Neural progenitor cell (in vitro differentiated cells): ENCODE measurements around the gene IL17A. TPM values are rescaled to one million over a fixed set of nuclear protein-coding genes. Genes with fewer than 3 reads are reported as not detected.

ENCODE experiments used
- DNase-seq: peaks from one replicate; pipeline ENCODE4 v3.0.0-alpha.2; 2016; ENCODE audit warnings: low spot score
- H2AFZ ChIP-seq: fragments of 200-600 bp; sonication (generic); replicated peaks from 2 replicates; pipeline ENCODE4 v1.6.1; 2016; ENCODE audit warnings: antibody characterized with exemption
- H3F3A ChIP-seq: fragments of 200-600 bp; sonication (generic); 2 replicates; pipeline ENCODE4 v1.6.1; 2016; ENCODE audit warnings: antibody characterized with exemption, low read depth
- H3K27ac ChIP-seq: fragments of 200-600 bp; sonication (generic); 2 replicates; pipeline ENCODE4 v1.5.1; 2016; ENCODE audit warnings: mild to moderate bottlenecking
- H3K27me3 ChIP-seq: fragments of 200-600 bp; sonication (generic); 2 replicates; pipeline ENCODE4 v1.6.1; 2016; ENCODE audit warnings: mild to moderate bottlenecking, moderate library complexity
- H3K36me3 ChIP-seq: fragments of 200-600 bp; sonication (generic); 2 replicates; pipeline ENCODE4 v1.5.1; 2016
- H3K4me1 ChIP-seq: fragments of 200-600 bp; sonication (generic); 2 replicates; pipeline ENCODE4 v1.6.1; 2016; ENCODE audit warnings: mixed run types
- H3K4me2 ChIP-seq: fragments of 200-600 bp; sonication (generic); 2 replicates; pipeline ENCODE4 v1.6.1; 2016
- H3K4me3 ChIP-seq: fragments of 200-600 bp; sonication (generic); 2 replicates; pipeline ENCODE4 v1.5.1; 2016
- H3K79me2 ChIP-seq: fragments of 200-600 bp; sonication (generic); 2 replicates; pipeline ENCODE4 v1.6.1; 2016; ENCODE audit warnings: low read depth
- H3K9ac ChIP-seq: fragments of 200-600 bp; sonication (generic); 2 replicates; pipeline ENCODE4 v1.6.1; 2016
- H3K9me3 ChIP-seq: fragments of 200-600 bp; sonication (generic); 2 replicates; pipeline ENCODE4 v1.5.1; 2016; ENCODE audit warnings: low read depth
- H4K20me1 ChIP-seq: fragments of 200-600 bp; sonication (generic); 2 replicates; pipeline ENCODE4 v1.6.1; 2016; ENCODE audit warnings: low read depth
- H3K27ac Mint-ChIP-seq: 3 replicates; pipeline ENCODE4 v1.8.0; 2021; ENCODE audit warnings: mixed read lengths
- H3K27me3 Mint-ChIP-seq: 2 replicates; pipeline ENCODE4 v1.8.0; 2022; ENCODE audit warnings: low read depth, mild to moderate bottlenecking, inconsistent platforms, moderate library complexity, mixed read lengths; ENCODE audit not compliant: insufficient read depth
- H3K36me3 Mint-ChIP-seq: 3 replicates; pipeline ENCODE4 v1.8.0; 2021; ENCODE audit warnings: mixed read lengths
- H3K4me1 Mint-ChIP-seq: 3 replicates; pipeline ENCODE4 v1.8.0; 2021; ENCODE audit warnings: mixed read lengths
- H3K4me3 Mint-ChIP-seq: 3 replicates; pipeline ENCODE4 v1.8.0; 2021; ENCODE audit warnings: mild to moderate bottlenecking, moderate library complexity, mixed read lengths
- H3K9me3 Mint-ChIP-seq: 3 replicates; pipeline ENCODE4 v1.8.0; 2020; ENCODE audit warnings: mixed read lengths
- CTCF ChIP-seq: fragments of 200-600 bp; sonication (generic); IDR thresholded peaks from 2 replicates; pipeline ENCODE4 v1.5.1; 2017; ENCODE audit warnings: antibody characterized with exemption, mild to moderate bottlenecking
- EZH2 ChIP-seq: fragments of 200-600 bp; sonication (generic); IDR thresholded peaks from 2 replicates; pipeline ENCODE4 v1.6.1; 2017; ENCODE audit warnings: antibody characterized with exemption, mild to moderate bottlenecking, moderate library complexity
- EZH2phosphoT487 ChIP-seq: fragments of 200-600 bp; sonication (generic); IDR thresholded peaks from 2 replicates; pipeline ENCODE4 v1.6.1; 2017; ENCODE audit warnings: antibody characterized with exemption
- total RNA-seq: library from RNA; depleted of rRNA; stranded (reverse); fragments of >200 nt; gene quantifications from 2 replicates; pipeline ENCODE4 v1.2.3, GENCODE V29; 2015; ENCODE audit warnings: low replicate concordance

IL17A gene
- total RNA-seq, 1 donor from 2014 or later = not detected

GRCh38 chr6:52230685-52231084 lies 44.5 kb downstream of the IL17A start:
- H3K36me3 ChIP-seq = no peaks in the 10 kb centered on the region
- H3K4me2 ChIP-seq = no peak overlapping the region
- no peak for TF ChIP-seq EZH2phosphoT487
- no peak for TF ChIP-seq EZH2
- TF ChIP-seq CTCF = no peak
- no peak overlapping the region for H3K4me3 ChIP-seq
- H4K20me1 ChIP-seq = no peaks in the 10 kb centered on the region
- peaks cover 4% of the 10 kb centered on the region for H3K4me1 Mint-ChIP-seq
- H2AFZ ChIP-seq = no peak overlapping the region
- H3K9me3 Mint-ChIP-seq = no peaks in the 10 kb centered on the region
- H3K27ac Mint-ChIP-seq = no peak overlapping the region
- H3K36me3 Mint-ChIP-seq = no peaks in the 10 kb centered on the region
- H3K27ac ChIP-seq = no peak overlapping the region
- peaks cover 7% of the 10 kb centered on the region for H3K27me3 Mint-ChIP-seq
- H3K9ac ChIP-seq = no peak overlapping the region
- no peaks in the 10 kb centered on the region for H3K9me3 ChIP-seq
- no peaks in the 10 kb centered on the region for H3K79me2 ChIP-seq
- no peaks in the 10 kb centered on the region for H3F3A ChIP-seq
- no peaks in the 10 kb centered on the region for H3K27me3 ChIP-seq
- no peak overlapping the region for H3K4me3 Mint-ChIP-seq
- H3K4me1 ChIP-seq = no peaks in the 10 kb centered on the region
- no peak for DNase-seq

- no peak overlapping the region for H3K4me2 ChIP-seq
- H3F3A ChIP-seq = no peaks in the 10 kb centered on the region
- peaks cover 5% of the 10 kb centered on the region for H3K27me3 Mint-ChIP-seq
- no peaks in the 10 kb centered on the region for H3K79me2 ChIP-seq
- no peaks in the 10 kb centered on the region for H3K4me1 ChIP-seq
- DNase-seq = no peak
- H3K27me3 ChIP-seq = no peaks in the 10 kb centered on the region
- peaks cover 4% of the 10 kb centered on the region for H3K4me1 Mint-ChIP-seq
- no peak overlapping the region for H3K4me3 ChIP-seq
- H3K9ac ChIP-seq = no peak overlapping the region
- no peaks in the 10 kb centered on the region for H4K20me1 ChIP-seq
- no peaks in the 10 kb centered on the region for H3K9me3 Mint-ChIP-seq
- no peak overlapping the region for H3K27ac Mint-ChIP-seq
- no peak overlapping the region for H3K27ac ChIP-seq
- H3K4me3 Mint-ChIP-seq = no peak overlapping the region
- H3K9me3 ChIP-seq = no peaks in the 10 kb centered on the region
- TF ChIP-seq CTCF (no peak), EZH2 (no peak), EZH2phosphoT487 (no peak)
- no peaks in the 10 kb centered on the region for H3K36me3 ChIP-seq
- H2AFZ ChIP-seq = peak overlapping the region; percentile 22
- H3K36me3 Mint-ChIP-seq = no peaks in the 10 kb centered on the region
These were observed 45.4 kb downstream of the IL17A start for GRCh38 chr6:52231406-52232127.

GRCh38 chr6:52233005-52233404 lies 46.8 kb downstream of the IL17A start:
- no peaks in the 10 kb centered on the region for H3K4me1 ChIP-seq

More at GRCh38 chr6:52233005-52233404, 46.8 kb downstream of the IL17A start:
- H4K20me1 ChIP-seq = no peaks in the 10 kb centered on the region
- no peaks in the 10 kb centered on the region for H3K79me2 ChIP-seq
- no peak overlapping the region for H3K4me2 ChIP-seq
- H3F3A ChIP-seq = no peaks in the 10 kb centered on the region
- H2AFZ ChIP-seq = no peak overlapping the region
- H3K36me3 ChIP-seq = no peaks in the 10 kb centered on the region
- Mint-ChIP-seq H3K27ac (no peak overlapping the region), H3K27me3 (peaks cover 7% of the 10 kb centered on the region), H3K4me3 (no peak overlapping the region), H3K4me1 (peaks cover 4% of the 10 kb centered on the region), H3K9me3 (no peaks in the 10 kb centered on the region), H3K36me3 (no peaks in the 10 kb centered on the region)
- no peak overlapping the region for H3K9ac ChIP-seq
- no peak overlapping the region for H3K27ac ChIP-seq
- TF ChIP-seq EZH2phosphoT487 (no peak), CTCF (no peak), EZH2 (no peak)
- H3K4me3 ChIP-seq = no peak overlapping the region
- DNase-seq = no peak
- no peaks in the 10 kb centered on the region for H3K9me3 ChIP-seq
- no peaks in the 10 kb centered on the region for H3K27me3 ChIP-seq
